Body of pancreas (tissue), 4 donors: ENCODE measurements around the gene ZC2HC1C.

Experiments used
- CTCF ChIP-seq, 7 experiments: fragments of 450-650 bp in 4 of 7; fragments of 200-600 bp in 3 of 7; sonication (generic) in 3 of 7; IDR thresholded peaks; one replicate each; pipeline ENCODE4 v1.5.1; 2016 to 2019; ENCODE audit warnings: antibody characterized with exemption in 7 of 7
- POLR2A ChIP-seq, 3 donors: fragments of 450-650 bp; IDR thresholded peaks; one replicate each; pipeline ENCODE4 v1.6.1; 2016; ENCODE audit warnings: antibody characterized with exemption in 3 of 3, mild to moderate bottlenecking in 2 of 3

GRCh38 chr14:75125617-75126016 lies 56.2 kb downstream of the ZC2HC1C start:
- TF ChIP-seq POLR2A (IDR thresholded peaks at IDR 0.05), result no peak
- no peak for TF ChIP-seq CTCF (IDR thresholded peaks at IDR 0.05)
